ENCODE results near the gene SLC35G3. TPM values are rescaled to one million over a fixed set of nuclear protein-coding genes. Genes with fewer than 3 reads are reported as not detected.

Gene SLC35G3
- total and polyA plus RNA-seq, 2 of the 13 experiments (the other 11 are each of a cell fraction or from before 2014, with no cell fraction given), result not detected

DNA sequence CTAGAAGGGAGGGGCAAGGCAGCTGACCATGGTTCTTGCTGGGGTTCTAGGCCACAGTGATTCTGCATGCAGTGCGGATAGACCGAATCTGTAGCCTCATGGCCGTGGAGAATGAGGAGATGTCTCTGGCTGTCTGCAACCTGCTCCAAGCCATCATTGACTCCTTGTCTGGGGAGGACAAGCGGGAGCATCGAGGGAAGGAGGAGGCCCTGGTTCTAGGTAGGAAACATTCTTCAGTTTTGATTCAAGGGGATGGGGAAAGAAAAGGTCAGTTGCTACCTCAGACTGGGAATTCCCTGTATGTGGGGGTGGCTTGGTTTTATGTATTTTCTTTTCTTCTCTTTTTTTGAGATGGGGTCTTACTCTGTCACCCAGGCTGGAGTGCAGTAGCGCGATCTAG is 38.9 kb downstream of the SLC35G3 start:
- H3K79me2 ChIP-seq (ENCODE audit: insufficient read depth, low read length), result no peaks in the 10 kb centered on the region
- peaks cover 0 to 11% of the 10 kb centered on the region in 2 experiments; a peak in 2 of 5 replicates for H3K27me3 ChIP-seq (ENCODE audit: control insufficient read depth in 1 of 2, insufficient read depth in 2 of 2, low read length in 2 of 2)
- no TSS peak for BruUV-seq (replicated peaks)
- H3K36me3 ChIP-seq (replicated peaks in 1 of 2; ENCODE audit: control insufficient read depth in 1 of 2, insufficient read depth in 2 of 2, low read length in 2 of 2), result no peaks in the 10 kb centered on the region
- intact Hi-C loops (cut with micrococcal nuclease; ENCODE audit: unreplicated experiment), result no loop called here
- H3K27ac ChIP-seq (ENCODE audit: extremely low read length, insufficient read depth, low read length), result no peak overlapping the region
- no peaks in the 10 kb centered on the region for H3K4me1 ChIP-seq (ENCODE audit: insufficient read depth, low read length)
- H3K9me3 ChIP-seq (ENCODE audit: low read length), result no peaks in the 10 kb centered on the region
- TF ChIP-seq ZBTB1 (CRISPR knock-in tag; IDR thresholded peaks at IDR 0.05; ENCODE audit: borderline replicate concordance) (no peak), ZNF460 (CRISPR knock-in tag; IDR thresholded peaks at IDR 0.05; ENCODE audit: borderline replicate concordance) (no peak), CCAR2 (optimal IDR thresholded peaks at IDR 0.05; ENCODE audit: low read depth, low read length) (no peak), ZNF724P (CRISPR knock-in tag; IDR thresholded peaks at IDR 0.05; ENCODE audit: borderline replicate concordance) (no peak), SOX13 (IDR thresholded peaks at IDR 0.05) (no peak), SOX13 (CRISPR knock-in tag; conservative IDR thresholded peaks at IDR 0.05 in 1 of 2, IDR thresholded peaks at IDR 0.05 in 1 of 2) (no peak), SP1 (IDR thresholded peaks at IDR 0.05) (no peak), SP1 (CRISPR knock-in tag; IDR thresholded peaks at IDR 0.05) (no peak), GTF3A (CRISPR knock-in tag; conservative IDR thresholded peaks at IDR 0.05) (no peak), SRSF1 (optimal IDR thresholded peaks at IDR 0.05; ENCODE audit: low read depth, low read length) (no peak), SAFB2 (CRISPR knock-in tag; IDR thresholded peaks at IDR 0.05; ENCODE audit: borderline replicate concordance, low read depth) (no peak), TCF12 (IDR thresholded peaks at IDR 0.05) (no peak), TCF12 (CRISPR knock-in tag; IDR thresholded peaks at IDR 0.05) (no peak), ZKSCAN8 (CRISPR knock-in tag; IDR thresholded peaks at IDR 0.05; ENCODE audit: borderline replicate concordance) (no peak), TEAD2 (CRISPR knock-in tag; IDR thresholded peaks at IDR 0.05) (no peak), PHF8 (CRISPR knock-in tag; IDR thresholded peaks at IDR 0.05) (no peak), ZNF746 (CRISPR knock-in tag; IDR thresholded peaks at IDR 0.05) (no peak), RBM39 (IDR thresholded peaks at IDR 0.05; ENCODE audit: low read depth, low read length, poor library complexity, severe bottlenecking) (no peak), ZNF350 (CRISPR knock-in tag; IDR thresholded peaks at IDR 0.05; ENCODE audit: borderline replicate concordance, low read depth) (no peak)
- TF ChIP-seq, protein P1, sequence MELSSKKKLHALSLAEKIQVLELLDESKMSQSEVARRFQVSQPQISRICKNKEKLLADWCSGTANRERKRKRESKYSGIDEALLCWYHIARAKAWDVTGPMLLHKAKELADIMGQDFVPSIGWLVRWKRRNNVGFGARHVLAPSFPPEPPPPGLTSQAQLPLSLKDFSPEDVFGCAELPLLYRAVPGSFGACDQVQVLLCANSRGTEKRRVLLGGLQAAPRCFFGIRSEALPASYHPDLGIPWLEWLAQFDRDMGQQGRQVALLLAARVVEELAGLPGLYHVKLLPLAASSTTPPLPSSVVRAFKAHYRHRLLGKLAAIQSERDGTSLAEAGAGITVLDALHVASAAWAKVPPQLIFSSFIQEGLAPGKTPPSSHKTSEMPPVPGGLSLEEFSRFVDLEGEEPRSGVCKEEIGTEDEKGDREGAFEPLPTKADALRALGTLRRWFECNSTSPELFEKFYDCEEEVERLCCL (CRISPR knock-in tag; IDR thresholded peaks at IDR 0.05; ENCODE audit: borderline replicate concordance), result no peak
- TF ChIP-seq, protein P2, sequence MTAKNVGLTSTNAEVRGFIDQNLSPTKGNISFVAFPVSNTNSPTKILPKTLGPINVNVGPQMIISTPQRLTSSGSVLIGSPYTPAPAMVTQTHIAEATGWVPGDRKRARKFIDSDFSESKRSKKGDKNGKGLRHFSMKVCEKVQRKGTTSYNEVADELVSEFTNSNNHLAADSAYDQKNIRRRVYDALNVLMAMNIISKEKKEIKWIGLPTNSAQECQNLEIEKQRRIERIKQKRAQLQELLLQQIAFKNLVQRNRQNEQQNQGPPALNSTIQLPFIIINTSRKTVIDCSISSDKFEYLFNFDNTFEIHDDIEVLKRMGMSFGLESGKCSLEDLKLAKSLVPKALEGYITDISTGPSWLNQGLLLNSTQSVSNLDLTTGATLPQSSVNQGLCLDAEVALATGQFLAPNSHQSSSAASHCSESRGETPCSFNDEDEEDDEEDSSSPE (CRISPR knock-in tag; IDR thresholded peaks at IDR 0.05), result no peak
- no peak overlapping the region for H3K4me2 ChIP-seq (ENCODE audit: low read depth, low read length)
- WGBS (ENCODE audit: low lambda C conversion rate), result 0% methylated on average over 5 of the region's 7 CpGs
- FAIRE-seq, result no peak
- no peak overlapping the region for H2AFZ ChIP-seq (ENCODE audit: low read length)
- no peak for DNase-seq (ENCODE audit: low spot score)
- no peak for ATAC-seq
- POLR2A ChIA-PET, result no interaction called here
- CTCF ChIA-PET (ENCODE audit: low intra/inter-chr PET ratio, low total read pairs), result no interaction called here
- H3K9ac ChIP-seq (ENCODE audit: insufficient read depth, low read depth, low read length), result no peak overlapping the region
- H4K20me1 ChIP-seq (ENCODE audit: insufficient read depth, low read length), result no peaks in the 10 kb centered on the region
- in situ Hi-C loops (cut with HindIII; ENCODE audit: extremely low pct_ligation_motif_present, low pct_unique_long_range_greater_than_20kb), result no loop called here
- no peak overlapping the region for H3K4me3 ChIP-seq (replicated peaks in 1 of 3; ENCODE audit: insufficient read depth in 1 of 3, low read depth in 2 of 3, low read length in 3 of 3)
